Gastrocnemius medialis (tissue), 4 donors: ENCODE data around the gene AIG1.

Experiments
- CTCF ChIP-seq, 5 experiments: fragments of 450-650 bp in 3 of 5; fragments of 200-600 bp in 2 of 5; sonication (generic) in 2 of 5; IDR thresholded peaks in 4 of 5; conservative IDR thresholded peaks in 1 of 5; 1 replicate in 4 of 5; 2 replicates in 1 of 5; pipeline ENCODE4 v1.5.1; 2016 to 2019; ENCODE audit warnings: antibody characterized with exemption in 5 of 5, mild to moderate bottlenecking in 3 of 5, moderate library complexity in 3 of 5
- POLR2A ChIP-seq, 2 donors: fragments of 450-650 bp; IDR thresholded peaks; one replicate each; pipeline ENCODE4 v1.6.1; 2017; ENCODE audit warnings: antibody characterized with exemption in 2 of 2, mild to moderate bottlenecking in 2 of 2, moderate library complexity in 2 of 2

DNA sequence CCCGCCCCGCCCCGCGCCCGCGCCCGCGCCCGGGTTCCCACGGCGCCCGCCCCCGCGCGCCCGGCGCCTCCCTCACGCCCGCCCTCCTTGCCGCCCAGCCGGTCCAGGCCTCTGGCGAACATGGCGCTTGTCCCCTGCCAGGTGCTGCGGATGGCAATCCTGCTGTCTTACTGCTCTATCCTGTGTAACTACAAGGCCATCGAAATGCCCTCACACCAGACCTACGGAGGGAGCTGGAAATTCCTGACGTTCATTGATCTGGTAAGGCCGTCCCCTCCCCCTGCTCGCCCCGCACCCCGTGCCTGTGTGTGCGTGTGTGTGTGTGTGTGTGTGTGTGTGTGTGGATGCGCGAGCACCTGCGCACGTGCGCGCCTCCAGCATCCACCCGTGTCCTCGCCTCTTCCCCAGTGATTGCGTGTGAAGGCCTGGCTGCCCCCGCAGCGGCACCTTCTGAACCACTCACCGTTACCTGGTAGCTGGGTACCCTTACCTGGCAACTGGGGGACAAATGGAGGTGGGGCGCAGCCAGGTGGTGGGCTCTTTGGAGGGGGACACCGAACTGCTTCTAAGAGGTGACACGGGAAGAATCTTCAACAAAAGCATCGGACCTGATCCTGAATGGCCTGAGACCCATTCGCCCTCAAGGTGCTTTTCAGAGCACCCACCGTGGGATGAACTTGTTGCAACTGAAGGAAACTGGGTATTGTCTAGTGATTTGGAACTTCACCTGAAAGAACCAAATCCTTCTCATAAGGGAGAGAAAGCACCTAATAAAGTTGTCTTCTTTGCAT lies at the start of gene AIG1:
- TF ChIP-seq CTCF (IDR thresholded peaks at IDR 0.05 in 4 of 5, conservative IDR thresholded peaks at IDR 0.05 in 1 of 5) (no peak), POLR2A (IDR thresholded peaks at IDR 0.05) (no peak)
